ENCODE data around the gene BLTP1.

BLTP1 gene

GRCh38 chr4:122172266-122172665, 20.1 kb downstream of the BLTP1 start:
- no peak for DNase-seq (ENCODE audit: low spot score)

GRCh38 chr4:122178961-122179360, 26.8 kb downstream of the BLTP1 start:
- DNase-seq (ENCODE audit: low spot score): no peak

GRCh38 chr4:122195718-122196117, 43.6 kb downstream of the BLTP1 start:
- DNase-seq (ENCODE audit: low spot score): peak; percentile 35

Data from activated CD4-positive, alpha-beta T cell treated with anti-CD3 and anti-CD28 coated beads, Interleukin-2, Interleukin-4, amounts not matched to agents 100 ng/mL and 50 ng/mL, durations not matched to agents 16 hours and 8 hours (primary cell).